ENCODE measurements around the gene PRKCA. TPM values are rescaled to one million over a fixed set of nuclear protein-coding genes. Genes with fewer than 3 reads are reported as not detected.

The PRKCA gene
- total RNA-seq, 1 donor from 2014 or later = 80.1 TPM

GRCh38 chr17:66805567-66805966 lies 503.2 kb downstream of the PRKCA start:
- no peak overlapping the region for H3K27ac Mint-ChIP-seq (ENCODE audit: unreplicated experiment)
- DNase-seq (ENCODE audit: extremely low spot score, unreplicated experiment) = no peak
- peaks cover 2% of the 10 kb centered on the region for H3K4me1 Mint-ChIP-seq (ENCODE audit: unreplicated experiment)
- H3K4me3 Mint-ChIP-seq (ENCODE audit: unreplicated experiment) = no peak overlapping the region
- TF ChIP-seq, protein P1, sequence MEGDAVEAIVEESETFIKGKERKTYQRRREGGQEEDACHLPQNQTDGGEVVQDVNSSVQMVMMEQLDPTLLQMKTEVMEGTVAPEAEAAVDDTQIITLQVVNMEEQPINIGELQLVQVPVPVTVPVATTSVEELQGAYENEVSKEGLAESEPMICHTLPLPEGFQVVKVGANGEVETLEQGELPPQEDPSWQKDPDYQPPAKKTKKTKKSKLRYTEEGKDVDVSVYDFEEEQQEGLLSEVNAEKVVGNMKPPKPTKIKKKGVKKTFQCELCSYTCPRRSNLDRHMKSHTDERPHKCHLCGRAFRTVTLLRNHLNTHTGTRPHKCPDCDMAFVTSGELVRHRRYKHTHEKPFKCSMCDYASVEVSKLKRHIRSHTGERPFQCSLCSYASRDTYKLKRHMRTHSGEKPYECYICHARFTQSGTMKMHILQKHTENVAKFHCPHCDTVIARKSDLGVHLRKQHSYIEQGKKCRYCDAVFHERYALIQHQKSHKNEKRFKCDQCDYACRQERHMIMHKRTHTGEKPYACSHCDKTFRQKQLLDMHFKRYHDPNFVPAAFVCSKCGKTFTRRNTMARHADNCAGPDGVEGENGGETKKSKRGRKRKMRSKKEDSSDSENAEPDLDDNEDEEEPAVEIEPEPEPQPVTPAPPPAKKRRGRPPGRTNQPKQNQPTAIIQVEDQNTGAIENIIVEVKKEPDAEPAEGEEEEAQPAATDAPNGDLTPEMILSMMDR (IDR thresholded peaks at IDR 0.05) = no peak
- H3K27me3 Mint-ChIP-seq (ENCODE audit: unreplicated experiment) = no peaks in the 10 kb centered on the region
- peaks cover 21% of the 10 kb centered on the region for H3K36me3 Mint-ChIP-seq (ENCODE audit: unreplicated experiment)
- H3K9me3 Mint-ChIP-seq (ENCODE audit: unreplicated experiment) = no peaks in the 10 kb centered on the region

GRCh38 chr17:66807182-66807581 lies 504.8 kb downstream of the PRKCA start:
- Mint-ChIP-seq H3K27ac (ENCODE audit: unreplicated experiment) (no peak overlapping the region), H3K9me3 (ENCODE audit: unreplicated experiment) (no peaks in the 10 kb centered on the region), H3K27me3 (ENCODE audit: unreplicated experiment) (no peaks in the 10 kb centered on the region), H3K4me1 (ENCODE audit: unreplicated experiment) (peaks cover 2% of the 10 kb centered on the region), H3K4me3 (ENCODE audit: unreplicated experiment) (no peak overlapping the region), H3K36me3 (ENCODE audit: unreplicated experiment) (peaks cover 14% of the 10 kb centered on the region)
- TF ChIP-seq, protein P1 (IDR thresholded peaks at IDR 0.05) = no peak
- no peak for DNase-seq (ENCODE audit: extremely low spot score, unreplicated experiment)

GRCh38 chr17:66809408-66809807 lies 507.0 kb downstream of the PRKCA start:
- H3K9me3 Mint-ChIP-seq (ENCODE audit: unreplicated experiment) = no peaks in the 10 kb centered on the region
- H3K4me1 Mint-ChIP-seq (ENCODE audit: unreplicated experiment) = peaks cover 2% of the 10 kb centered on the region
- no peak for DNase-seq (ENCODE audit: extremely low spot score, unreplicated experiment)
- H3K27ac Mint-ChIP-seq (ENCODE audit: unreplicated experiment) = no peak overlapping the region
- peaks cover 3% of the 10 kb centered on the region for H3K27me3 Mint-ChIP-seq (ENCODE audit: unreplicated experiment)
- H3K4me3 Mint-ChIP-seq (ENCODE audit: unreplicated experiment) = no peak overlapping the region
- peaks cover 9% of the 10 kb centered on the region for H3K36me3 Mint-ChIP-seq (ENCODE audit: unreplicated experiment)
- TF ChIP-seq, protein P1 (IDR thresholded peaks at IDR 0.05) = no peak

DNA sequence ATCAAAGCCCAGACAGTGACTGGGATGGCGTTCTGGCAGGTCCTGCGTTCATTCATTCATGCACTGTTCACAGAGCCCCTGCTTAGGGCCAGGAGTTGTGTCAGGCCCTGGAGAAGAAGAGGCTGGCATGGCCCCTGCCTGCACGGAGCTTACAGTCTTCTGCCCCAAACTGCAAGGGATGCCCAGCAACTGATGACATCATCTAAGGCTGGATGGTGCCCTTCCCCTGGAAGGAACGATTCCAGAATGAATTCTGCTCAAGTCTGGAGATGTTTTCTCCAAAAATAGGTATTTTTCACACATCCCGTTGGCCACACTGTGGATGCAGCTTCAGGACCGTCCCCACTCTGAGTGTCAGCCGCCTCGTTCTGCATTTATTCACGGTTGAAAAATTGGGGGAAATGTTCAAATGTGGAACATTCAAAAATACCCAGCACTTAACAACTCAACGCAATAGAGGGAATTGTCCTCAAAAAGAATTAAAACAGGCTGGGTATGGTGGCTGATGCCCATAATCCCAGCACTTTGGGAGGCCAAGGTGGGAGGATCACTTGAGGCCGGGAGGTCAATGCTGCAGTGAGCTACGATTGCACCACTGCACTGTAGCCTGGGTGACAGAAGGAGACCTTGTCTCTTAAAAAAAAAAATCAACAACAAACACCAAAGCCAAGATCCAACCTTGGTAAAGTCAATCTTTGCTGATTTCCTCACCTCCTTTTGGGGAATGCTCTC lies 508.7 kb downstream of the PRKCA start:
- DNase-seq (ENCODE audit: extremely low spot score, unreplicated experiment) = no peak
- H3K36me3 Mint-ChIP-seq (ENCODE audit: unreplicated experiment) = peaks cover 2% of the 10 kb centered on the region
- peaks cover 3% of the 10 kb centered on the region for H3K27me3 Mint-ChIP-seq (ENCODE audit: unreplicated experiment)
- no peak overlapping the region for H3K4me3 Mint-ChIP-seq (ENCODE audit: unreplicated experiment)
- H3K4me1 Mint-ChIP-seq (ENCODE audit: unreplicated experiment) = peaks cover 2% of the 10 kb centered on the region
- no peak overlapping the region for H3K27ac Mint-ChIP-seq (ENCODE audit: unreplicated experiment)
- TF ChIP-seq, protein P1 (IDR thresholded peaks at IDR 0.05) = no peak
- H3K9me3 Mint-ChIP-seq (ENCODE audit: unreplicated experiment) = no peaks in the 10 kb centered on the region

DNA sequence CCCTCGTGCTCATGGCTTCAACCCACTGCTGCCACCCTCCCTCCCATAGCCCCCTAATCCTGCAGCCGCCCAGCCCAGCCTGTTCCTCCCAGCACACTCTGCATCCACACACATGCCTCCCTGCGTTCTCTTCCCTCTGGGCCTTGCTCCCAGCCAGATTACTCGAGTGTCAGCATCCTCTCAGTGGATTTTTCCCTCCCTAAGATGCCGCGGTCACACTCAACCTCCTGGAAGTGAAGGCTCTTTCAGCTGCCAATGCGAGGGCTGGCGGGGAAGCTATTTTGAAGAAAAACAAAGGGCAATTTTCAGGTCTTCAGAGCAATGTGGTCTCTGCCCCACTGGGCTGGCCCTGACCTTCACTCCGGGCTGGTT lies 509.3 kb downstream of the PRKCA start:
- TF ChIP-seq, protein P1 (IDR thresholded peaks at IDR 0.05) = no peak
- no peaks in the 10 kb centered on the region for H3K9me3 Mint-ChIP-seq (ENCODE audit: unreplicated experiment)
- H3K4me1 Mint-ChIP-seq (ENCODE audit: unreplicated experiment) = peaks cover 2% of the 10 kb centered on the region
- H3K27ac Mint-ChIP-seq (ENCODE audit: unreplicated experiment) = no peak overlapping the region
- no peak for DNase-seq (ENCODE audit: extremely low spot score, unreplicated experiment)
- no peaks in the 10 kb centered on the region for H3K36me3 Mint-ChIP-seq (ENCODE audit: unreplicated experiment)
- H3K4me3 Mint-ChIP-seq (ENCODE audit: unreplicated experiment) = no peak overlapping the region
- H3K27me3 Mint-ChIP-seq (ENCODE audit: unreplicated experiment) = peaks cover 3% of the 10 kb centered on the region

Data from osteocyte (in vitro differentiated cells).